Mesenchymal stem cell (in vitro differentiated cells and primary cell): ENCODE data around the gene TFDP1.
"Not testable (repeated sequence)": the region's sequence is repeated elsewhere in the genome, so short reads cannot be mapped to it uniquely, and the experiment has no call there.

Experiments used
- DNase-seq: peaks from one replicate; pipeline ENCODE4 v3.0.0-alpha.2; 2013
- H2AFZ ChIP-seq: one replicate; pipeline ENCODE4 v1.6.1; 2013; ENCODE audit warnings: low read depth, mild to moderate bottlenecking, control low read depth, inconsistent platforms, low read length, moderate library complexity
- H2AK5ac ChIP-seq: 2 replicates; pipeline ENCODE4 v1.6.1; 2013; ENCODE audit warnings: low read length, moderate library complexity, mild to moderate bottlenecking, inconsistent platforms; ENCODE audit not compliant: severe bottlenecking
- H2BK120ac ChIP-seq: one replicate; pipeline ENCODE4 v1.6.1; 2013; ENCODE audit warnings: low read depth, mild to moderate bottlenecking, inconsistent platforms, low read length, moderate library complexity
- H2BK12ac ChIP-seq, 2 experiments: one replicate each; pipeline ENCODE4 v1.6.1; 2013; ENCODE audit warnings: inconsistent platforms in 2 of 2, low read length in 2 of 2, mild to moderate bottlenecking in 2 of 2, moderate library complexity in 2 of 2, control low read depth in 1 of 2
- H2BK15ac ChIP-seq: one replicate; pipeline ENCODE4 v1.6.1; 2013; ENCODE audit warnings: mild to moderate bottlenecking, low read depth, inconsistent platforms; ENCODE audit not compliant: poor library complexity, severe bottlenecking
- H2BK5ac ChIP-seq: 2 replicates; pipeline ENCODE4 v1.6.1; 2013; ENCODE audit warnings: low read depth, mild to moderate bottlenecking, low read length, control low read depth, inconsistent platforms; ENCODE audit not compliant: poor library complexity, severe bottlenecking
- H3K14ac ChIP-seq, 2 experiments: one replicate each; pipeline ENCODE4 v1.6.1; 2013; ENCODE audit warnings: inconsistent platforms in 2 of 2, low read length in 2 of 2, control low read depth in 1 of 2, mild to moderate bottlenecking in 1 of 2, moderate library complexity in 1 of 2
- H3K18ac ChIP-seq, 2 experiments: one replicate each; pipeline ENCODE4 v1.6.1; 2013; ENCODE audit warnings: inconsistent platforms in 2 of 2, low read length in 2 of 2, control low read depth in 1 of 2, low read depth in 1 of 2, mild to moderate bottlenecking in 1 of 2
- H3K23ac ChIP-seq, 2 experiments: one replicate each; pipeline ENCODE4 v1.6.1; 2013; ENCODE audit warnings: inconsistent platforms in 2 of 2, low read length in 2 of 2, mild to moderate bottlenecking in 2 of 2, moderate library complexity in 2 of 2, control low read depth in 1 of 2
- H3K27ac ChIP-seq: 2 replicates; pipeline ENCODE4 v1.5.1; 2013; ENCODE audit warnings: mild to moderate bottlenecking, moderate library complexity, low read length, control low read depth, inconsistent platforms; ENCODE audit not compliant: poor library complexity, severe bottlenecking
- H3K27me3 ChIP-seq, 2 experiments: 2 replicates each; pipeline versions ENCODE4 v1.6.1 to v1.7.0; 2013; ENCODE audit warnings: low read length in 2 of 2, mild to moderate bottlenecking in 2 of 2, moderate library complexity in 2 of 2, control low read depth in 1 of 2, inconsistent platforms in 1 of 2; ENCODE audit not compliant: control insufficient read depth in 1 of 2, insufficient read depth in 1 of 2
- H3K36me3 ChIP-seq, 2 experiments: 2 replicates each; pipeline versions ENCODE4 v1.6.1 to v1.7.0; 2013; ENCODE audit warnings: low read length in 2 of 2, control low read depth in 1 of 2, inconsistent platforms in 1 of 2, low read depth in 1 of 2, mild to moderate bottlenecking in 1 of 2; ENCODE audit not compliant: insufficient read depth in 2 of 2, control insufficient read depth in 1 of 2
- H3K4ac ChIP-seq, 2 experiments: one replicate each; pipeline ENCODE4 v1.6.1; 2013; ENCODE audit warnings: inconsistent platforms in 2 of 2, low read length in 2 of 2, mild to moderate bottlenecking in 2 of 2, moderate library complexity in 2 of 2, control low read depth in 1 of 2, low read depth in 1 of 2
- H3K4me1 ChIP-seq: 2 replicates; pipeline ENCODE4 v1.6.1; 2013; ENCODE audit warnings: low read depth, low read length, control low read depth; ENCODE audit not compliant: control insufficient read depth, insufficient read depth
- H3K4me2 ChIP-seq: 2 replicates; pipeline ENCODE4 v1.6.1; 2013; ENCODE audit warnings: low read length, mild to moderate bottlenecking, inconsistent platforms; ENCODE audit not compliant: poor library complexity, severe bottlenecking
- H3K4me3 ChIP-seq, 2 experiments: 2 replicates each; pipeline versions ENCODE4 v1.5.1 to v1.7.0; 2013; ENCODE audit warnings: low read length in 2 of 2, mild to moderate bottlenecking in 2 of 2, control low read depth in 1 of 2, low read depth in 1 of 2; ENCODE audit not compliant: insufficient read depth in 1 of 2
- H3K79me1 ChIP-seq: replicated peaks from 2 replicates; pipeline ENCODE4 v1.6.1; 2013; ENCODE audit warnings: mild to moderate bottlenecking, control low read depth, low read length, inconsistent platforms; ENCODE audit not compliant: poor library complexity, severe bottlenecking
- H3K9ac ChIP-seq: 2 replicates; pipeline ENCODE4 v1.7.0; 2013; ENCODE audit warnings: mild to moderate bottlenecking, low read length, moderate library complexity
- H3K9me3 ChIP-seq: 2 replicates; pipeline ENCODE4 v1.7.0; 2013; ENCODE audit warnings: mild to moderate bottlenecking, low read length; ENCODE audit not compliant: control insufficient read depth
- H4K8ac ChIP-seq: one replicate; pipeline ENCODE4 v1.6.1; 2013; ENCODE audit warnings: inconsistent platforms, mild to moderate bottlenecking, low read length, moderate library complexity
- H4K91ac ChIP-seq: one replicate; pipeline ENCODE4 v1.6.1; 2013; ENCODE audit warnings: mild to moderate bottlenecking, low read length, inconsistent platforms
- WGBS: methylation state at CpG from one replicate; pipeline ENCODE4 v1.1.7; 2013; ENCODE audit warnings: mixed read lengths; 5-methylcytosine and 5-hydroxymethylcytosine counted together

The TFDP1 gene

GRCh38 chr13:113562085-113562749 is 22.3 kb upstream of the TFDP1 start:
- Histone ChIP-seq H3K4me1 (peaks cover 4% of the 10 kb centered on the region), H3K27me3 (peaks cover 26 to 33% of the 10 kb centered on the region in 2 experiments), H3K4ac (no peak overlapping the region), H3K9ac (peak overlapping the region; percentile 52), H3K18ac (no peak overlapping the region), H3K79me1 (no peaks in the 10 kb centered on the region), H3K9me3 (no peaks in the 10 kb centered on the region), H2BK15ac (no peak overlapping the region), H2AK5ac (no peak overlapping the region), H3K4me3 (no peak overlapping the region), H2AFZ (no peak overlapping the region), H3K27ac (no peak overlapping the region), H3K23ac (no peak overlapping the region), H3K4me2 (no peak overlapping the region), H3K14ac (no peak overlapping the region), H4K8ac (no peak overlapping the region), H3K36me3 (no peaks in the 10 kb centered on the region), H2BK5ac (no peak overlapping the region), H2BK120ac (no peak overlapping the region), H2BK12ac (no peak overlapping the region), H4K91ac (no peak overlapping the region)
- peak; percentile 76 for DNase-seq
- 32% methylated on average over 14 of the region's 14 CpGs for WGBS

GRCh38 chr13:113562844-113563243 is 21.7 kb upstream of the TFDP1 start:
- no peak overlapping the region for H4K8ac ChIP-seq
- WGBS: 84% methylated on average over 7 of the region's 7 CpGs
- H3K9ac ChIP-seq: peak overlapping the region; percentile 52

GRCh38 chr13:113563511-113563910 is 21.0 kb upstream of the TFDP1 start:
- peaks cover 26 to 37% of the 10 kb centered on the region in 2 experiments for H3K27me3 ChIP-seq
- not testable (repeated sequence) for H3K4me1 ChIP-seq, DNase-seq, H2AK5ac ChIP-seq, H3K27ac ChIP-seq, H3K9me3 ChIP-seq, H4K91ac ChIP-seq, H3K4me2 ChIP-seq, H3K4me3 ChIP-seq, H2BK5ac ChIP-seq, H3K9ac ChIP-seq, H3K36me3 ChIP-seq, H4K8ac ChIP-seq, H2BK15ac ChIP-seq, H3K23ac ChIP-seq, H2BK120ac ChIP-seq, H2AFZ ChIP-seq, H3K4ac ChIP-seq, H3K79me1 ChIP-seq, H2BK12ac ChIP-seq, H3K14ac ChIP-seq, H3K18ac ChIP-seq
- 93% methylated on average over 4 of the region's 4 CpGs for WGBS

More at GRCh38 chr13:113562844-113563243, 21.7 kb upstream of the TFDP1 start:
- Histone ChIP-seq H3K18ac (no peak overlapping the region), H3K36me3 (no peaks in the 10 kb centered on the region), H3K23ac (no peak overlapping the region), H3K9me3 (no peaks in the 10 kb centered on the region), H4K91ac (no peak overlapping the region), H3K4ac (no peak overlapping the region), H3K4me1 (peaks cover 4% of the 10 kb centered on the region), H2BK120ac (no peak overlapping the region), H2AK5ac (no peak overlapping the region), H3K14ac (no peak overlapping the region), H2BK12ac (no peak overlapping the region), H3K4me3 (no peak overlapping the region), H2BK5ac (no peak overlapping the region), H3K27me3 (peaks cover 26 to 33% of the 10 kb centered on the region in 2 experiments), H2BK15ac (no peak overlapping the region), H3K4me2 (no peak overlapping the region), H3K79me1 (no peaks in the 10 kb centered on the region), H2AFZ (no peak overlapping the region), H3K27ac (no peak overlapping the region)
- no peak for DNase-seq

GRCh38 chr13:113564331-113565023 is 20.1 kb upstream of the TFDP1 start:
- H3K4me2 ChIP-seq: no peak overlapping the region
- no peak overlapping the region for H2BK15ac ChIP-seq
- no peaks in the 10 kb centered on the region for H3K9me3 ChIP-seq
- H3K4me1 ChIP-seq: peaks cover 4% of the 10 kb centered on the region
- H4K91ac ChIP-seq: no peak overlapping the region
- no peak overlapping the region for H3K14ac ChIP-seq
- H2BK5ac ChIP-seq: no peak overlapping the region
- H2AFZ ChIP-seq: no peak overlapping the region
- H3K4ac ChIP-seq: no peak overlapping the region
- H3K23ac ChIP-seq: no peak overlapping the region
- H2AK5ac ChIP-seq: no peak overlapping the region
- no peak overlapping the region for H3K9ac ChIP-seq
- H4K8ac ChIP-seq: no peak overlapping the region
- DNase-seq: no peak
- H2BK12ac ChIP-seq: no peak overlapping the region
- no peak overlapping the region for H3K18ac ChIP-seq
- 87% methylated on average over 17 of the region's 17 CpGs for WGBS
- H3K27ac ChIP-seq: no peak overlapping the region
- H3K4me3 ChIP-seq: no peak overlapping the region
- no peak overlapping the region for H2BK120ac ChIP-seq
- peaks cover 26 to 34% of the 10 kb centered on the region in 2 experiments for H3K27me3 ChIP-seq
- no peaks in the 10 kb centered on the region for H3K36me3 ChIP-seq
- no peaks in the 10 kb centered on the region for H3K79me1 ChIP-seq
